ENCODE results near the gene SLC25A22. TPM values are rescaled to one million over a fixed set of nuclear protein-coding genes. Genes with fewer than 3 reads are reported as not detected.
A peak's percentile ranks its signal among the peaks of the same experiment; 100 is the strongest.

SLC25A22 gene
- total RNA-seq, 1 experiment from 2014 or later: 24.6 TPM

GRCh38 chr11:818396-819128 lies 20.5 kb upstream of the SLC25A22 start, which contains the start of gene PNPLA2:
Gene PNPLA2, plus strand, starts transcription at chr11:818914. Its CDS starts 805 bp downstream, at chr11:819719.
- TF ChIP-seq CTCF (conservative IDR thresholded peaks at IDR 0.05) (no peak), EZH2 (IDR thresholded peaks at IDR 0.05; ENCODE audit: low read depth) (no peak)
- peak; percentile 73 to 79 for DNase-seq
- Histone ChIP-seq H3K27ac (peak within 1 kb of the TSS; percentile 87), H3K9me3 (ENCODE audit: insufficient read depth, low read depth) (no peaks in the 10 kb centered on the region), H2AFZ (0 out of 2 replicates have a peak within 1 kb of the TSS, but pooled peaks have one; percentile 58), H3K79me2 (ENCODE audit: low read depth) (peaks cover 19% of the 10 kb centered on the region), H3K4me3 (peak within 1 kb of the TSS; percentile 84), H3K36me3 (ENCODE audit: low read depth) (no peaks in the 10 kb centered on the region), H3K27me3 (ENCODE audit: insufficient read depth, low read depth) (no peaks in the 10 kb centered on the region), H3F3A (ENCODE audit: insufficient read depth, low read depth) (peaks cover 32% of the 10 kb centered on the region; the same call in 1 of the 2 replicates), H4K20me1 (ENCODE audit: insufficient read depth) (peaks cover 26% of the 10 kb centered on the region), H3K4me1 (replicated peaks; ENCODE audit: insufficient read depth) (peaks cover 12% of the 10 kb centered on the region), H3K9me2 (ENCODE audit: insufficient read depth) (no peaks in the 10 kb centered on the region), H3K4me2 (peak within 1 kb of the TSS; percentile 90)
- TSS peak; percentile 83 for BruUV-seq (replicated peaks)
- ChIA-PET POLR2A (ENCODE audit: unreplicated experiment) (interaction anchor here (0.6 to 1.6 kb wide), 8 partner anchors 14 to 741 kb away, joined by 3 to 17 read pairs (median 5); partner anchors contain the start of gene PIDD1), CTCF (interaction anchor here (0.7 kb wide), 1 partner anchor 1376 kb away, joined by 10 read pairs; no protein-coding TSS in a partner anchor)
- intact Hi-C loops (cut with micrococcal nuclease; ENCODE audit: unreplicated experiment): loop anchor here (2.0 kb wide), 1 partner anchor 16 kb away; no protein-coding TSS in a partner anchor

DNA sequence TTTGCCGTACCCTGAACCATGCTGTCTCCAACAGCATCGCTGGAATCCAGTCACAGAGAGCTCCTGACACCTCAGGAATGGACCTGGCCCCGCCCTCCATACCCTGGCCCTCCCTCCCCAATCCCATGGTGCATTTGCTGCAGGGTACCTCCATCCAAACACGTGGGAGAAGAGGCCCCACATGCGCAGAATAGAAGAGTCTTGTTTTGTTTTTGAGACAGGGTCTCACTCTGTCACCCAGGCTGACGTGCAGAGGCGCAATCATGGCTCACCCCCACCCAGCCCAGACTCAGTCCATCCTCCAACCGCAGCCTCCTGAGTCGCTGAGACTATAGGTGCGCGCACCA lies 18.3 kb upstream of the SLC25A22 start:
- TF ChIP-seq EZH2 (IDR thresholded peaks at IDR 0.05; ENCODE audit: low read depth) (no peak), CTCF (conservative IDR thresholded peaks at IDR 0.05) (no peak)
- DNase-seq: no peak
- no TSS peak for BruUV-seq (replicated peaks)

DNA sequence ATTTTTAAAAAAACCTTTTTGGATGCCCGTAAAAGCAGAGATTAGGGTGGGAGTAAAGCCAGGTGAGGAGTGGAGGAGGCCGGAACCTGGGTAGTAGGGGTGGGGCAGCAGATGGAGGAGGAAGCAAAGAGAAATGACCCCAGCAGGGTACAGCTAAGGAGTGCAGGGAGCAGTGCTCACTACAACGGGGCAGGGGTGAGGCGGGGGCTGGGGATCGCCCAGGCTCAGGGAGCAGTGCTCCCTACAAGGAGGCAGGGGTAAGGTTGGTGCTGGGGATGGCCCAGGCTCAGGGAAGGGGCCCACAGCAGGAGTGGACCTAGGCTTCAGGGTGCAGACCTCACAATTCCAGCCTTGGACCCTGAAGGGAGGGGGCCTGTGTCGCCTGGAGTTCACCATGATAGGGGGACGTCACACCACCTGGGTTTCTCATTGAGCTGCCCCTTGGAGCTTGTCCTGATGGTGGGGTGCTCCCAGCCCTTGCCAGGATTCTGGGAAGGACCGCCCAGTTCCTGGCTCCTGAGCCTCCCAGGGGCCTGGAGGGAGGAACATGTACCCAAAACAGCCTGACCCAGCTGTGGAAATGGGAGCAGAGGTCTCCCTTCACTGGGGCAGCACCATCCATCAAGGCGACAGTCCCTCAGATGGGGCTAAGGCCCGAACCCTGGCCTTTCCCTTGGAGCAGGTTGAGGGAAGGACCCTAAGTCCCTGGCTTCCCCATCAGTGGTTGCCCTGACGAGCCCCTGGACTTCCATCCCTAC lies 17.8 kb upstream of the SLC25A22 start:
- BruUV-seq (replicated peaks): no TSS peak
- no peaks in the 10 kb centered on the region for H3K27me3 ChIP-seq (ENCODE audit: insufficient read depth, low read depth)
- peaks cover 13% of the 10 kb centered on the region for H3K36me3 ChIP-seq (ENCODE audit: low read depth)
- H3K4me1 ChIP-seq (replicated peaks; ENCODE audit: insufficient read depth): peaks cover 18% of the 10 kb centered on the region
- H4K20me1 ChIP-seq (ENCODE audit: insufficient read depth): peaks cover 20% of the 10 kb centered on the region
- H3K4me2 ChIP-seq: no peak overlapping the region
- peak in 1 of 2 experiments; percentile 6 for DNase-seq
- H3K27ac ChIP-seq: no peak overlapping the region
- H3F3A ChIP-seq (ENCODE audit: insufficient read depth, low read depth): peaks cover 54% of the 10 kb centered on the region; the same call in 1 of the 2 replicates
- intact Hi-C loops (cut with micrococcal nuclease; ENCODE audit: unreplicated experiment): no loop called here
- ChIA-PET CTCF (no interaction called here), POLR2A (ENCODE audit: unreplicated experiment) (no interaction called here)
- no peaks in the 10 kb centered on the region for H3K9me3 ChIP-seq (ENCODE audit: insufficient read depth, low read depth)
- TF ChIP-seq CTCF (conservative IDR thresholded peaks at IDR 0.05) (no peak), EZH2 (IDR thresholded peaks at IDR 0.05; ENCODE audit: low read depth) (no peak)
- H3K79me2 ChIP-seq (ENCODE audit: low read depth): peaks cover 26% of the 10 kb centered on the region
- no peak overlapping the region for H3K4me3 ChIP-seq
- no peak overlapping the region for H2AFZ ChIP-seq
- no peaks in the 10 kb centered on the region for H3K9me2 ChIP-seq (ENCODE audit: insufficient read depth)

More for the DNA sequence above, 18.3 kb upstream of the SLC25A22 start:
- Histone ChIP-seq H3K36me3 (ENCODE audit: low read depth) (peaks cover 13% of the 10 kb centered on the region), H3F3A (ENCODE audit: insufficient read depth, low read depth) (peaks cover 50% of the 10 kb centered on the region; the same call in 1 of the 2 replicates), H3K4me1 (replicated peaks; ENCODE audit: insufficient read depth) (peaks cover 15% of the 10 kb centered on the region), H4K20me1 (ENCODE audit: insufficient read depth) (peaks cover 18% of the 10 kb centered on the region), H2AFZ (no peak overlapping the region), H3K79me2 (ENCODE audit: low read depth) (peaks cover 24% of the 10 kb centered on the region), H3K9me3 (ENCODE audit: insufficient read depth, low read depth) (no peaks in the 10 kb centered on the region), H3K27me3 (ENCODE audit: insufficient read depth, low read depth) (no peaks in the 10 kb centered on the region), H3K9me2 (ENCODE audit: insufficient read depth) (no peaks in the 10 kb centered on the region), H3K4me2 (no peak overlapping the region), H3K27ac (no peak overlapping the region), H3K4me3 (no peak overlapping the region)
- ChIA-PET POLR2A (ENCODE audit: unreplicated experiment) (no interaction called here), CTCF (no interaction called here)
- intact Hi-C loops (cut with micrococcal nuclease; ENCODE audit: unreplicated experiment): no loop called here
